K562 (cell line): ENCODE data around the gene H2AZ2. TPM values are rescaled to one million over a fixed set of nuclear protein-coding genes. Genes with fewer than 3 reads are reported as not detected.

ENCODE experiments used
- ATAC-seq: fragments of 200-7000 bp; cut with Tn5 transposase; 3 replicates; pipeline ENCODE4 v1.9.1; 2020; ENCODE audit warnings: moderate library complexity
- BruUV-seq: library from RNA; stranded (reverse); fragments of 400-500 nt; replicated peaks from 2 replicates; lab custom pipeline; 2021; lab: Mats Ljungman, UMichigan
- CTCF ChIA-PET: fragments of 300-600 bp; formaldehyde crosslinking; extraction: SDS; loops from one replicate; lab custom pipeline; 2021; ENCODE audit warnings: low intra/inter-chr PET ratio; lab: Yijun Ruan, JAX
- POLR2A ChIA-PET: fragments of 300-600, 350-650 bp; sonication (Branson Sonifier 250); formaldehyde crosslinking; extraction: SDS; loops from one replicate; lab custom pipeline; 2021; ENCODE audit warnings: antibody characterized with exemption, inconsistent platforms; lab: Yijun Ruan, JAX
- DNase-seq, 4 experiments: peaks; one replicate each; pipeline versions ENCODE4 v3.0.0 to v3.0.0-alpha.2; 2011 to 2018; ENCODE audit warnings: low spot score in 3 of 4, mixed read lengths in 3 of 4; ENCODE audit errors: extremely low read depth in 1 of 4
- FAIRE-seq: peaks from 2 replicates; lab custom pipeline; 2011; peaks lifted over from hg19 to GRCh38; lab: Jason Lieb, UNC
- H2AFZ ChIP-seq: 2 replicates; pipeline ENCODE4 v1.6.0; 2011; ENCODE audit warnings: low read depth, low read length, control low read depth, inconsistent platforms
- H3K27ac ChIP-seq: fragments of 200-600 bp; 3 replicates; pipeline ENCODE4 v1.8.0; 2011; ENCODE audit warnings: low read depth, mild to moderate bottlenecking, control low read depth, inconsistent platforms, low read length, moderate library complexity, mixed read lengths; ENCODE audit errors: extremely low read depth
- H3K27me3 ChIP-seq, 2 experiments: fragments of 300-600 bp in 1 of 2; 2 replicates in 1 of 2; 3 replicates in 1 of 2; pipeline versions ENCODE4 v1.6.0 to v1.8.0; 2011; ENCODE audit warnings: inconsistent platforms in 2 of 2, low read length in 2 of 2, mild to moderate bottlenecking in 1 of 2, mixed read lengths in 1 of 2, moderate library complexity in 1 of 2; ENCODE audit not compliant: control insufficient read depth in 2 of 2, insufficient read depth in 2 of 2
- H3K36me3 ChIP-seq: fragments of 300-600 bp; 3 replicates; pipeline ENCODE4 v1.8.0; 2011; ENCODE audit warnings: mild to moderate bottlenecking, low read length, inconsistent platforms; ENCODE audit not compliant: control insufficient read depth, insufficient read depth
- H3K4me1 ChIP-seq, 2 experiments: fragments of 200-600 bp in 1 of 2; replicated peaks in 1 of 2; 2 replicates in 1 of 2; 3 replicates in 1 of 2; pipeline versions ENCODE4 v1.5.1 to v1.8.0; 2011; ENCODE audit warnings: inconsistent platforms in 2 of 2, low read length in 2 of 2, mild to moderate bottlenecking in 1 of 2, mixed read lengths in 1 of 2, moderate library complexity in 1 of 2; ENCODE audit not compliant: control insufficient read depth in 2 of 2, insufficient read depth in 2 of 2
- H3K4me2 ChIP-seq: 2 replicates; pipeline ENCODE4 v1.6.1; 2011; ENCODE audit warnings: low read length, control low read depth, inconsistent platforms, mixed read lengths; ENCODE audit not compliant: insufficient read depth
- H3K4me3 ChIP-seq: fragments of 200-600 bp; sonication (generic), shearing (Covaris generic); 2 replicates; pipeline ENCODE4 v1.5.1; 2016; ENCODE audit warnings: control low read depth, inconsistent platforms
- H3K79me2 ChIP-seq: fragments of 200-600 bp; 3 replicates; pipeline ENCODE4 v1.8.0; 2011; ENCODE audit warnings: low read length, inconsistent platforms; ENCODE audit not compliant: control insufficient read depth, insufficient read depth
- H3K9ac ChIP-seq, 2 experiments: 2 replicates each; pipeline versions ENCODE4 v1.6.0 to v1.6.1; 2011; ENCODE audit warnings: low read depth in 2 of 2, low read length in 2 of 2, control low read depth in 1 of 2, inconsistent platforms in 1 of 2, mild to moderate bottlenecking in 1 of 2, mixed read lengths in 1 of 2; ENCODE audit not compliant: insufficient read depth in 1 of 2
- H3K9me1 ChIP-seq: one replicate; pipeline ENCODE4 v1.6.0; 2011; ENCODE audit warnings: inconsistent platforms, mild to moderate bottlenecking, low read length, moderate library complexity; ENCODE audit not compliant: control insufficient read depth, insufficient read depth
- H3K9me3 ChIP-seq: replicated peaks from 2 replicates; pipeline ENCODE4 v1.5.1; 2011; ENCODE audit warnings: low read depth, low read length, inconsistent platforms; ENCODE audit not compliant: control insufficient read depth, insufficient read depth
- H4K20me1 ChIP-seq: replicated peaks from 2 replicates; pipeline ENCODE4 v1.6.1; 2011; ENCODE audit warnings: low read length, inconsistent platforms, mixed read lengths; ENCODE audit not compliant: control insufficient read depth, insufficient read depth
- ATF3 ChIP-seq, 2 experiments: fragments of 450-650 bp in 1 of 2; sonication (generic) in 1 of 2; formaldehyde crosslinking in 1 of 2; IDR thresholded peaks in 1 of 2; conservative IDR thresholded peaks in 1 of 2; 2 replicates each; pipeline versions ENCODE4 v1.6.1 to v1.8.1; 2016 to 2023; ENCODE audit warnings: mild to moderate bottlenecking in 2 of 2, moderate library complexity in 2 of 2, inconsistent platforms in 1 of 2, missing genetic modification reagents in 1 of 2
- ATF4 ChIP-seq: fragments of 450-650 bp; formaldehyde crosslinking; IDR thresholded peaks from 2 replicates; pipeline ENCODE4 v1.4.0; 2022; ENCODE audit warnings: mild to moderate bottlenecking, moderate library complexity
- EHMT2 ChIP-seq: fragments of 450-650 bp; IDR thresholded peaks from 2 replicates; pipeline ENCODE4 v1.6.1; 2018; ENCODE audit warnings: antibody characterized with exemption
- ESRRA ChIP-seq: fragments of 450-650 bp; IDR thresholded peaks from 2 replicates; pipeline ENCODE4 v1.6.1; 2014; ENCODE audit warnings: low read depth, mild to moderate bottlenecking, moderate library complexity, borderline replicate concordance
- GATAD2B ChIP-seq: fragments of 450-650 bp; IDR thresholded peaks from 2 replicates; pipeline ENCODE4 v1.6.1; 2017; ENCODE audit warnings: mild to moderate bottlenecking, borderline replicate concordance
- MEIS2 ChIP-seq: fragments of 450-650 bp; IDR thresholded peaks from 2 replicates; pipeline ENCODE4 v1.6.1; 2014; ENCODE audit warnings: mild to moderate bottlenecking; ENCODE audit not compliant: partially characterized antibody
- MIER1 ChIP-seq: fragments of 450-650 bp; IDR thresholded peaks from 2 replicates; pipeline ENCODE4 v1.6.1; 2016; ENCODE audit warnings: antibody characterized with exemption, mild to moderate bottlenecking, low read depth
- NFATC3 ChIP-seq: fragments of 450-650 bp; IDR thresholded peaks from 2 replicates; pipeline ENCODE4 v1.6.1; 2017; ENCODE audit warnings: mild to moderate bottlenecking
- PBX2 ChIP-seq, 2 experiments: IDR thresholded peaks in 1 of 2; conservative IDR thresholded peaks in 1 of 2; 2 replicates each; pipeline ENCODE4 v1.6.1; 2016; ENCODE audit warnings: low read depth in 2 of 2, mild to moderate bottlenecking in 1 of 2, missing compliant biosample characterization in 1 of 2, missing genetic modification characterization in 1 of 2, moderate library complexity in 1 of 2
- POLR2B ChIP-seq: fragments of 450-650 bp; IDR thresholded peaks from 2 replicates; pipeline ENCODE4 v1.6.1; 2018; ENCODE audit warnings: low read depth; ENCODE audit not compliant: partially characterized antibody
- TEAD1 ChIP-seq, 2 experiments: fragments of 450-650 bp in 1 of 2; sonication (generic) in 1 of 2; formaldehyde crosslinking; IDR thresholded peaks; 2 replicates each; pipeline versions ENCODE4 v1.4.0 to v1.8.0; 2020 to 2022; ENCODE audit warnings: mild to moderate bottlenecking in 2 of 2, missing genetic modification reagents in 1 of 2
- TEAD2 ChIP-seq: fragments of 450-650 bp; IDR thresholded peaks from 2 replicates; pipeline ENCODE4 v1.6.1; 2016; ENCODE audit warnings: missing genetic modification characterization, control low read depth, missing compliant biosample characterization
- ZNF384 ChIP-seq: IDR thresholded peaks from 2 replicates; pipeline ENCODE4 v1.6.1; 2012; ENCODE audit warnings: low read depth, low read length, improper control_type of control experiment
- WGBS: fragments of 100-300 bp; shearing (Covaris generic); methylation state at CpG from one replicate; pipeline ENCODE4 v1.1.6; 2016; ENCODE audit warnings: low coverage, mixed read lengths; ENCODE audit not compliant: insufficient coverage; ENCODE audit errors: missing lambda C conversion rate; 5-methylcytosine and 5-hydroxymethylcytosine counted together
- in situ Hi-C: fragments of 300-500 bp; cut with MboI; formaldehyde crosslinking; loops from 4 replicates; pipeline ENCODE4 v1.15.0; 2018; ENCODE audit warnings: inconsistent platforms, mixed read lengths
- intact Hi-C: fragments of 100-400 bp; cut with micrococcal nuclease; formaldehyde crosslinking; loops from 2 replicates; pipeline ENCODE4 v1.14.2; 2022
- polyA plus RNA-seq, 8 experiments: library from polyadenylated mRNA; depleted of rRNA in 4 of 8; stranded (reverse) in 5 of 8; unstranded in 3 of 8; fragments of >200 nt; fragmentation: Nextera tagmentation in 2 of 8; fragmentation: Illumina TruSeq in 1 of 8; extraction: Ambion mirVana in 2 of 8; extraction: Trizol in 1 of 8; gene quantifications; 2 replicates each; pipeline versions ENCODE4 v1.2.1 to v1.2.3, GENCODE V29; 2011 to 2014; ENCODE audit warnings: inconsistent platforms in 1 of 8, missing spikeins in 1 of 8
- total RNA-seq, 7 experiments: library from RNA; depleted of rRNA in 6 of 7; stranded (reverse); fragments of >200 nt in 6 of 7; fragmentation: Illumina TruSeq in 2 of 7; extraction: Trizol in 2 of 7; gene quantifications; 2 replicates each; pipeline versions ENCODE4 v1.2.1 to v1.2.3, GENCODE V29; 2011 to 2021; ENCODE audit warnings: low replicate concordance in 1 of 7

The H2AZ2 gene
- total and polyA plus RNA-seq, 9 of the 15 experiments (the other 6 are each of a cell fraction or from before 2014, with no cell fraction given), result 105 to 382 (median 286) TPM

- ATAC-seq, result no peak
- CTCF ChIA-PET, result interaction anchor here (1.7 kb wide), 1 partner anchor 260 kb away, joined by 9 read pairs; no protein-coding TSS in a partner anchor
- no TSS peak for BruUV-seq
- peaks cover 15% of the 10 kb centered on the region; the same call in 1 of the 2 replicates for H4K20me1 ChIP-seq
- peak overlapping the region; percentile 72 for H3K4me3 ChIP-seq
- in situ Hi-C loops (no loop called here), intact Hi-C loops (loop anchor here (1.0 to 10.0 kb wide), 3 partner anchors 102 to 259 kb away; partner anchors contain the start of gene ZMIZ2)
- 1% methylated on average over 12 of the region's 12 CpGs for WGBS
- peak overlapping the region; percentile 68 for H2AFZ ChIP-seq
- peaks cover 26% of the 10 kb centered on the region for H3K36me3 ChIP-seq
- H3K9me1 ChIP-seq, result no peaks in the 10 kb centered on the region
- H3K9ac ChIP-seq, result peak overlapping the region; percentile 93 to 95
- H3K9me3 ChIP-seq, result no peaks in the 10 kb centered on the region
- no peak for DNase-seq
- peaks cover 15% of the 10 kb centered on the region in 2 experiments; a peak in 4 of 5 replicates for H3K4me1 ChIP-seq
- FAIRE-seq, result no peak
- peak overlapping the region; percentile 98 for H3K27ac ChIP-seq
- peaks cover 71% of the 10 kb centered on the region for H3K79me2 ChIP-seq
- POLR2A ChIA-PET, result interaction anchor here (0.5 to 4.3 kb wide), 15 partner anchors 9 to 272 kb away, joined by 3 to 43 read pairs (median 7); partner anchors contain the start of genes PURB and ZMIZ2
- H3K27me3 ChIP-seq, result no peaks in the 10 kb centered on the region
- H3K4me2 ChIP-seq, result peak overlapping the region; percentile 91
- no peak for TF ChIP-seq TEAD2
- no peak for TF ChIP-seq POLR2B
- TF ChIP-seq ESRRA, result peak; percentile 90; the same call in 1 of the 2 replicates
- TF ChIP-seq MIER1, result peak; percentile 73
- peak; percentile 67 for TF ChIP-seq GATAD2B
- TF ChIP-seq ATF4 (CRISPR knock-in tag), result 0 out of 2 replicates have a peak, but pooled peaks have one; percentile 41
- TF ChIP-seq ZNF384, result peak; percentile 16; the same call in 1 of the 2 replicates
- TF ChIP-seq MEIS2, result peak; percentile 37
- 0 out of 4 replicates have a peak, but pooled peaks of 1 of the 2 experiments have one; percentile 3 for TF ChIP-seq TEAD1 (CRISPR knock-in tag; IDR thresholded peaks at IDR 0.05)
- 0 out of 2 replicates have a peak, but pooled peaks have one; percentile 54 for TF ChIP-seq NFATC3
- TF ChIP-seq PBX2 (CRISPR knock-in tag; IDR thresholded peaks at IDR 0.05; ENCODE audit: low read depth), result no peak
- TF ChIP-seq PBX2 (tag; conservative IDR thresholded peaks at IDR 0.05; ENCODE audit: low read depth), result peak; percentile 25; the same call in 1 of the 2 replicates
- 0 out of 2 replicates have a peak, but pooled peaks have one; percentile 14 for TF ChIP-seq EHMT2
- TF ChIP-seq ATF3 (IDR thresholded peaks at IDR 0.05), result no peak
- no peak; the same call in 1 of the 2 replicates for TF ChIP-seq ATF3 (CRISPR knock-in tag; conservative IDR thresholded peaks at IDR 0.05)
Observed at GRCh38 chr7:44846816-44847508, 925 bp downstream of the H2AZ2 start.
